ENCODE data around the gene FMN1.

The FMN1 gene

DNA sequence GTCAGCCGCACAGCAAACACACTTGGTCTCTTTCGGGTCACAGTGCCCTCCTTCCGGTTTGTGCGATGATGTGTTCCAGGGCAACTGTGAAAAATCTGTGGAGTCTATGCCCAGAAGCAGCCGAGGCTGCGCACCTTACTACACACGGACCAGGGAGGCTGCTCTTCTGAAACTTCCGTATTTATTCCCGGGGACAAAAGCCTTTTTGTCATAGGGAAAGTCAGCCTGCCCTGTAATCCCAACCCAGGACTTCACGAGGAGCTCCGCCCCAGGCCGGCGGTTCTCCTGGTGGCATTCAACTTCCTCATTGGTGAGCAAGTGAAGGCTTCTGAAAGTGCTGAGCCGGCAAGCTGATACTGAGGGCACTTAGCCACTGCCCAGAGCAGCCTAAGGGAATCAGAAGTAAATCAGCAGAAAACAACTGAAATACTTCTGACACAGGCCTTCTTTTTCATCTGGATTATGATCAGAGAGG is 126.5 kb downstream of the FMN1 start:
- intact Hi-C loops (cut with DNase I) = loop anchor here (5.0 kb wide), 1 partner anchor 36 kb away; no protein-coding TSS in a partner anchor
- DNase-seq = peak in 7 of 10 donors; percentile 19 to 89 (median 29)

DNA sequence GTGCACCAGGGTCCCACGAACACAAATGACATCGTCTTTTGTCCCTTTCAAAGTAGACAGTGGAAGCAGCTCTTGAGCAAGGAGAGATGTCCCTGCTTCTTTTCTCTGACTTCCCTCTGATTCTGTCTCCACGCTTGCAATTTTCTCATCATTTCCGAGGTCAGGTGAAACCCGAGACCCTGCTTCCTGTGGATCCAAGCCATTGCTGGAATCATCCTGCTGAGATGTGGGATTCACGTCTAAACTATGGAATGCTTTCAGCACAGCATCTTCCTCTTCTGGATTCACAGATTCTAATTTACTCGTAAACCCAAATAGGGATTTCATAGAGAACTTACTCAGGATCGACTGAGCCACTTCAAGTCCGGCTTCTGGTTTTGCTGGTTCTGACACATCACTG is 127.1 kb downstream of the FMN1 start:
- intact Hi-C loops (cut with DNase I) = loop anchor here (5.0 kb wide), 1 partner anchor 35 kb away; no protein-coding TSS in a partner anchor
- no peak for DNase-seq

GRCh38 chr15:33066584-33066983 is 127.9 kb downstream of the FMN1 start:
- intact Hi-C loops (cut with DNase I) = loop anchor here (5.0 kb wide), 1 partner anchor 34 kb away; no protein-coding TSS in a partner anchor
- no peak for DNase-seq

DNA sequence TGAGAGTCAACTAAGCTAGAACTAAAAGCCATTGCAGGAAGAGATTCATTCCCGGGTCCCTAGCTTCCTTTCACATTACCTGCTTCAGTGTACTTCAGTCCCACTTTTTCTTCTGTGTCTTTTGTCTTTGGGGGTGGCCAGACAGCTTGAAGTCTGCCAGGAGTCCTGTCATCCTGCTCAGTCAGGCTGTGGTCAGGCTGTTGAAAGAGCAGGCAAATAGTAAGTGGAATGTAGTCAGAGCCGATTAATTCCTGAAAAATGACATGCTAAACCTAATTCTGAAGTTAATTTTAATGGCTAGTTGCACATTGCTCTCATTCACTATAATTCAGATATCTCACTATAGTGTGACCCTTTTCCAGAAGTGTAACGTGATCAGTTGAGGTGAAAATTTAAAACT is 129.6 kb downstream of the FMN1 start:
- intact Hi-C loops (cut with DNase I) = loop anchor here (5.0 kb wide), 1 partner anchor 33 kb away; no protein-coding TSS in a partner anchor
- no peak for DNase-seq

DNA sequence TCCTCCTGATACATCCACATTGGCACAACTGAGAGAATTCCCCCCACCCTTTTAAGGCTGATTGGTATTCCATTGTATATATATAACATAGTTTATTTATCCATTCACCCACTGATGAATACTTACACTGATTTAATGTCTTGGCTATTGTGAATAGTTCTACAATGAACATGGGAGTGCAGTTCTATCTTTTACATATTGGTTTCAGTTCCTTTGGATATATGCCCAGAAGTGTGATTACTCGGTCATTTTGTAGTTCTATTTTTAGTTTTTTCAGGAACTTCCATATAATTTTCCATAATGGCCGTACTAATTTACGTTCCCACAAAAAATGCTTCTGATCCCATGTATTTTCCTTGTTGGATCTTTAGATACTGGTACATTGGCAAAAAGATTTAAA is 135.3 kb downstream of the FMN1 start:
- intact Hi-C loops (cut with DNase I) = no loop called here
- DNase-seq = no peak

- intact Hi-C loops (cut with DNase I) = no loop called here
- no peak for DNase-seq
Measured at GRCh38 chr15:33057845-33058244, 136.7 kb downstream of the FMN1 start.

- intact Hi-C loops (cut with DNase I) = no loop called here
- DNase-seq = no peak
Measured at GRCh38 chr15:33055962-33056361, 138.6 kb downstream of the FMN1 start.

- intact Hi-C loops (cut with DNase I) = no loop called here
- DNase-seq = no peak
Measured at GRCh38 chr15:33051528-33051927, 143.0 kb downstream of the FMN1 start.

DNA sequence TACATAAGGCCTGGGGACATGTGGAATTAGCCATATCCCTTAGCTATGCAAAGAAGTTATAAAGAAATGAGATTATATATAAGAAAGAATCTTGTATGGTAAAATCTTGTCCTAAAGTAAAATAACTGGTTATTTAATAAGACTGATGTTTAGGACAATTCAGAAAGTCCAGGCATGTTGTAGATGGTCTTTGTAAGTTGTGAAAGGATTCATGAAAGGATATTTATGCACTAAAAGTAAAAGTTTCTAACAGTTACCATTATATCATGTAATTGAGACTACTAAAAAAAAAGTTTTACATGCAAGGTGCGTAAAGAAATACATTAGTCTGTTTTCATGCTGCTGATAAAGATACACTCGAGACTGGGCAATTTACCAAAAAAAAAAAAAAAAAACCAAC is 146.3 kb downstream of the FMN1 start:
- DNase-seq = no peak
- intact Hi-C loops (cut with DNase I) = no loop called here

DNA sequence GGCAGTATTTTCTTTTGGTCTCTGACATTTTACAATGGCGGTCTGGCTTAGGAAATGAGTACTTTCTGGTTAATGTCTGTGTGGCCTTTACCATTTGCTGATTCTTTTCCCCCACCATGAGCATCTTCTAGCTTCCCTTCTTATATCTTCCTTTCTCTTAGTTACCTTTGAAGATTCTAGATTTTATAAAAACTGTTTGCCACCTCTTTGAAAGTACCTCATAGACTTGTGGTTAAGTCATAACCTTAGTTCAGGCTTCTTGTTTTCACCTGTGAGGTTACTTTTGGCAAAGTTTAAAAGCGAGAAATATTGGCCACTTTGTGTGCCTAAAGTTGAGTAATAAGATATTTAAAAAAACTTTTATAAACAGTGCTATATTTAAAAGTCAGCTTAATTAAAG is 147.4 kb downstream of the FMN1 start:
- intact Hi-C loops (cut with DNase I) = no loop called here
- no peak for DNase-seq

DNA sequence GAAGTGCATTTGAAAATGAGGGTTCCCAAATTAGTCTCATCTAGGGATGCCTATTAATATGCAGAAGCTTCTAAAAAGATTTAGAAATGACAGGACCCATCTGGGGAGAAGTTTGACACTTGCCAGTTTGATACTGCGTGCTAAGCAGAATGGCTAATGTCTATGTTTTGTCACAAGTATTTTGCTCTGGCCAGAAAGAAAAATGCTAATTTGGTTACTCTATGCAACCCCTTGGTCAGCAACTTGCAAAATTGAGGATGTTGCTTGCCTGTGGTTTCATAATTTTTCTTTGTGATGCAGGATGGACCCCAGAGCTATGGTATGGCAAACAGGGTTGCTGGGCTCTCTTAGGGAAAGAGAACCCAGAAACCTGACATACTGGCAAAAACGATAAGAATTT is 148.2 kb downstream of the FMN1 start:
- DNase-seq = no peak
- intact Hi-C loops (cut with DNase I) = no loop called here

DNA sequence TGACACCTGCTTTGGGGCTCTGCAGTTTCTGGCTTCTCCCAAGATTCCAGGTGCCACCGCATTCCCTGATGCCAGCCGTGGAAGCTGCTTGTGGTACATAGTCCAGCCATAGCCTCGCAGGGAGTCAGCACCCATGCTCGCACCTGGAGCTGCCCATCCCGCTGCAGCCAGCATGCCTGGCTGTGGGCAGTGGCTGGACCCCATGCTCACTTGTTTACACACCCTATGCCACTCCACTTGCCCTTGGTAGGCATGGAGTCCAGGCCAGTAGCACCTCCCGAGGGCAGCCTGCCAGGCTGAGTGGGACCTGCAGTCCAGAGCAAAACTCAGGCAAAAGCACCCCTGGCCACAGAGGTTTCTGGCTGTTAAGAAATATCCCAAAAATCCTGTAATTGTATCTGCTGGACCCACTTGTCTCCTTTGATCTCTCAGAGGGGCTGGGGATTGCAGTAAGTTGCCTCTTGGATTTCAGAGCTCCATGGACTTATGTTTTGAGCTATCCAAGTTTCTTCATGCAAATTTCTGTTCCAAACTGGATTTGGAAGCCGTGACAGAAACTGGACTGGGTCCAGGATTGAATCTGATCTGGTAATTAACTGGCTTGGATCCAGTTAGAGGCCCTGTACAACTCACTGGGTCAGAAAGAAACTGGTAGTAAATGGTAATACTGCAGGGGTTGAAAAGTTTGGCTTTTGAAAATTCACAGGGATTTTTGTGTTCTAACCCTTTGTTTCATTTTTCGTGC is 149.3 kb downstream of the FMN1 start:
- DNase-seq = no peak

GRCh38 chr15:33044598-33044997 is 149.9 kb downstream of the FMN1 start:
- no peak for DNase-seq
- intact Hi-C loops (cut with DNase I) = no loop called here

More for the DNA sequence above, 149.3 kb downstream of the FMN1 start:
- intact Hi-C loops (cut with DNase I) = no loop called here

- intact Hi-C loops (cut with DNase I) = no loop called here
- peak in 1 of 10 donors; percentile 57 for DNase-seq
Measured at GRCh38 chr15:33043636-33044035, 150.9 kb downstream of the FMN1 start.

GRCh38 chr15:33040496-33040895 is 154.0 kb downstream of the FMN1 start:
- no peak for DNase-seq
- intact Hi-C loops (cut with DNase I) = no loop called here

GRCh38 chr15:33034588-33034987 is 159.9 kb downstream of the FMN1 start:
- intact Hi-C loops (cut with DNase I) = loop anchor here (5.0 kb wide), 1 partner anchor 33 kb away; no protein-coding TSS in a partner anchor
- DNase-seq = no peak

DNA sequence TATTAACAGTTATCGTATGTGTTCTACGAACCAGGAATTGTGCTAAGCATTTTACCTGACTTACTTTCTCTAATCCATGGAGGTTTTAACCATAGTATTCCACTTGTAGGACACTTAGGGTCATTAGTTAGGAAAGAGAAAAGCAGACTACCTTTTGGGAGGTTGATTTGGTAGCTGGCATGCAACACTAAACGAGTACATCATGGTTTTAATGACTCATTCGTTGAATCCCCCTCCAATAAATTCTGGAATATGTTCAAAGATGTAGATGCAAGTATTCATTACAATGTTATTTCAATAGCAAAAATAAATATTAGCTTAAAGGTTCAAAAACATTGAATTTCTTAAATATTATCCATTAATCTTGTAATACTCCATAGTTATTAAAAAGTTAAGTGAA is 162.5 kb downstream of the FMN1 start:
- intact Hi-C loops (cut with DNase I) = loop anchor here (5.0 kb wide), 1 partner anchor 35 kb away; no protein-coding TSS in a partner anchor
- no peak for DNase-seq

- peak in 2 of 10 donors; percentile 14 to 81 for DNase-seq
- intact Hi-C loops (cut with DNase I) = loop anchor here (5.0 kb wide), 1 partner anchor 36 kb away; no protein-coding TSS in a partner anchor
Measured at GRCh38 chr15:33031324-33031821, 163.1 kb downstream of the FMN1 start.

- intact Hi-C loops (cut with DNase I) = loop anchor here (5.0 kb wide), 1 partner anchor 37 kb away; no protein-coding TSS in a partner anchor
- no peak for DNase-seq
Measured at GRCh38 chr15:33030315-33030714, 164.2 kb downstream of the FMN1 start.

DNA sequence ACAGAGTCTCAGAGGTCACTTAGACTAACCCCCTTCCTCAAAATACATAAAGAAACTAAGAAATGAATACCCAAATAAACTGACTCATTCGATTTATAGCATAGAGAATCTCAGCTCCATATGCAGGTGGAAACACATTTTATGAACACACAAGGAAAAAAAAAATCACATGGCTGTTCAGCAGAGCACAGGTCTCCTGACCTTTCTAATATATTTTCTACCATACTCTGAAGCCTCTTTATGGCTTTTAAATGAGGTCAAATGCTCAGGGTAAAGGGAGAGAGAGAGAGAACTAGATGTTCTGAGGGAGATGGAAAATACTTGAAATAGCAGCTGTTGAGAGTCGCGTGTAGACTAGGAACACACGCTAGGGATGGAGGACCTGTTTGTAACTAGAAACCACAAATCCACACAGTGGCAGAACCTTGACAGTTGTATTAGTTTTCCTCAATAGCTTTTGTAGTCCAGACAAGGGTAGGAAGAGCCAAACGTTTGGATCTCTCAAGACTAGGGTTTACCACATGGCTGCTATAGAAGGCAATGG is 165.3 kb downstream of the FMN1 start:
- DNase-seq = no peak
- intact Hi-C loops (cut with DNase I) = no loop called here

DNA sequence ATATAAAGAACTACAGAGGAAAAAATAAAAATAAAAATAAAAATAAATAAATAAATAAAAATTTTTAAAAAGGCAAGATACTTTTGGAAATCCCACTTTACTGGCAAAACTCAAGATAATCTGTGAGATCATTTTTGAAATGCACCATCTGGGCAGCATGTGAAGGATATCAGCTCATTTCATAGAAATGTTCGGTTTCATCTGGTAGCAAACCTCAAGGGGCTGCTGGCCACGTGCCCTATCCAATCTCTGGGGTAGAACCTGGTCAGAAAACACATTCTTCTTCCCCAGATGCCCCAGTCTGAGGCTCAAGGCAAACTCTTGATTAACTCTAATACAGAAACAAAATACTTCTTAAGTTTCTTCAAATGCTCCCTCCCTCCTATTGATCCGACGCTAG is 166.0 kb downstream of the FMN1 start:
- intact Hi-C loops (cut with DNase I) = no loop called here
- no peak for DNase-seq

Data from posterior cingulate gyrus (tissue), 11 donors.